ENCODE data around the gene PDK1. TPM values are rescaled to one million over a fixed set of nuclear protein-coding genes. Genes with fewer than 3 reads are reported as not detected.
"Not testable (repeated sequence)": the region's sequence is repeated elsewhere in the genome, so short reads cannot be mapped to it uniquely, and the experiment has no call there.

PDK1 gene
- polyA plus RNA-seq, 3 donors: 5.4 to 10.3 (median 9.7) TPM

GRCh38 chr2:172586245-172586891 lies 30.5 kb downstream of the PDK1 start:
- Histone ChIP-seq H3K4me2 (replicated peaks; ENCODE audit: extremely low read depth, low read length, poor library complexity, severe bottlenecking) (no peak overlapping the region), H2AFZ (ENCODE audit: insufficient read depth, low read depth, low read length, poor library complexity, severe bottlenecking) (no peak overlapping the region), H3K27ac (ENCODE audit: low read depth in 1 of 2, low read length in 2 of 2) (no peak overlapping the region), H3K79me2 (ENCODE audit: insufficient read depth, low read length) (no peaks in the 10 kb centered on the region), H4K20me1 (ENCODE audit: insufficient read depth, low read length) (no peaks in the 10 kb centered on the region), H3K4me1 (ENCODE audit: control insufficient read depth in 1 of 2, insufficient read depth in 2 of 2, low read length in 2 of 2) (no peaks in the 10 kb centered on the region), H3K4me3 (replicated peaks in 1 of 3; ENCODE audit: low read depth in 2 of 3, low read length in 3 of 3) (no peak overlapping the region), H3K9me3 (replicated peaks in 1 of 2; ENCODE audit: control insufficient read depth in 1 of 2, insufficient read depth in 1 of 2, low read length in 2 of 2) (no peaks in the 10 kb centered on the region), H3K36me3 (replicated peaks in 1 of 2; ENCODE audit: control insufficient read depth in 1 of 2, insufficient read depth in 2 of 2, low read length in 2 of 2) (peaks cover 39 to 72% of the 10 kb centered on the region in 2 donors), H3K27me3 (ENCODE audit: control insufficient read depth in 2 of 2, insufficient read depth in 2 of 2, low read length in 2 of 2) (no peaks in the 10 kb centered on the region), H3K9ac (ENCODE audit: insufficient read depth, low read length, poor library complexity, severe bottlenecking) (no peak overlapping the region)
- TF ChIP-seq, protein P1, sequence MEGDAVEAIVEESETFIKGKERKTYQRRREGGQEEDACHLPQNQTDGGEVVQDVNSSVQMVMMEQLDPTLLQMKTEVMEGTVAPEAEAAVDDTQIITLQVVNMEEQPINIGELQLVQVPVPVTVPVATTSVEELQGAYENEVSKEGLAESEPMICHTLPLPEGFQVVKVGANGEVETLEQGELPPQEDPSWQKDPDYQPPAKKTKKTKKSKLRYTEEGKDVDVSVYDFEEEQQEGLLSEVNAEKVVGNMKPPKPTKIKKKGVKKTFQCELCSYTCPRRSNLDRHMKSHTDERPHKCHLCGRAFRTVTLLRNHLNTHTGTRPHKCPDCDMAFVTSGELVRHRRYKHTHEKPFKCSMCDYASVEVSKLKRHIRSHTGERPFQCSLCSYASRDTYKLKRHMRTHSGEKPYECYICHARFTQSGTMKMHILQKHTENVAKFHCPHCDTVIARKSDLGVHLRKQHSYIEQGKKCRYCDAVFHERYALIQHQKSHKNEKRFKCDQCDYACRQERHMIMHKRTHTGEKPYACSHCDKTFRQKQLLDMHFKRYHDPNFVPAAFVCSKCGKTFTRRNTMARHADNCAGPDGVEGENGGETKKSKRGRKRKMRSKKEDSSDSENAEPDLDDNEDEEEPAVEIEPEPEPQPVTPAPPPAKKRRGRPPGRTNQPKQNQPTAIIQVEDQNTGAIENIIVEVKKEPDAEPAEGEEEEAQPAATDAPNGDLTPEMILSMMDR (IDR thresholded peaks at IDR 0.05): no peak
- Mint-ChIP-seq H3K4me3 (no peak overlapping the region), H3K27ac (peak overlapping the region in 1 of 7 donors; percentile 25), H3K27me3 (ENCODE audit: low read depth in 3 of 3) (peaks cover 0 to 4% (median 3%) of the 10 kb centered on the region in 3 donors), H3K9me3 (peaks cover 6 to 21% (median 14%) of the 10 kb centered on the region in 7 donors), H3K36me3 (peaks cover 80 to 92% of the 10 kb centered on the region in 2 donors), H3K4me1 (no peaks in the 10 kb centered on the region)
- intact Hi-C loops (cut with micrococcal nuclease): no loop called here
- 100% methylated on average over 3 of the region's 9 CpGs for WGBS (ENCODE audit: insufficient coverage)
- no peak for DNase-seq

DNA sequence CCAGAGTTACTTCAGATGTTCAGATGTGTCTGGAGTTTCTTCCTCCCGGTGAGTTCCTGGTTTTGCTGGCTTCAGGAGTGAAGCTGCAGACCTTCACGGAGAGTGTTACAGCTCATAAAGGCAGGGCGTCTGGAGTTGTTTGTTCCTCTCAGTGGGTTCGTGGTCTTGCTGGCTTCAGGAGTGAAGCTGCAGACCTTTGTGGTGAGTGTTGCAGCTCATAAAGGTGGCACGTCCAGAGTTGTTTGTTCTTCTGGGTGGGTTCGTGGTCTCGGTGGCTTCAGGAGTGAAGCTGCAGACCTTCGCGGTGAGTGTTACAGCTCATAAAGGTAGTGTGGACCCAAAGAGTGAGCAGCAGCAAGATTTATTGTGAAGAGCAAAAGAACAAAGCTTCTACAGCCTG lies 31.3 kb downstream of the PDK1 start:
- H3K36me3 ChIP-seq (replicated peaks in 1 of 2; ENCODE audit: control insufficient read depth in 1 of 2, insufficient read depth in 2 of 2, low read length in 2 of 2): peaks cover 33 to 64% of the 10 kb centered on the region in 2 donors

More for the DNA sequence above, 31.3 kb downstream of the PDK1 start:
- H3K27ac Mint-ChIP-seq; H3K27me3 Mint-ChIP-seq (ENCODE audit: low read depth in 3 of 3); intact Hi-C loops (cut with micrococcal nuclease); H3K4me3 Mint-ChIP-seq; H2AFZ ChIP-seq (ENCODE audit: insufficient read depth, low read depth, low read length, poor library complexity, severe bottlenecking); H3K4me1 ChIP-seq (ENCODE audit: control insufficient read depth in 1 of 2, insufficient read depth in 2 of 2, low read length in 2 of 2); H3K4me1 Mint-ChIP-seq; H4K20me1 ChIP-seq (ENCODE audit: insufficient read depth, low read length); DNase-seq; H3K27me3 ChIP-seq (ENCODE audit: control insufficient read depth in 2 of 2, insufficient read depth in 2 of 2, low read length in 2 of 2); H3K9ac ChIP-seq (ENCODE audit: insufficient read depth, low read length, poor library complexity, severe bottlenecking); H3K79me2 ChIP-seq (ENCODE audit: insufficient read depth, low read length); H3K9me3 ChIP-seq (replicated peaks in 1 of 2; ENCODE audit: control insufficient read depth in 1 of 2, insufficient read depth in 1 of 2, low read length in 2 of 2); H3K4me2 ChIP-seq (replicated peaks; ENCODE audit: extremely low read depth, low read length, poor library complexity, severe bottlenecking); H3K4me3 ChIP-seq (replicated peaks in 1 of 3; ENCODE audit: low read depth in 2 of 3, low read length in 3 of 3); H3K27ac ChIP-seq (ENCODE audit: low read depth in 1 of 2, low read length in 2 of 2): not testable (repeated sequence)
- Mint-ChIP-seq H3K9me3 (peaks cover 6 to 21% (median 14%) of the 10 kb centered on the region in 7 donors), H3K36me3 (peaks cover 74 to 86% of the 10 kb centered on the region in 2 donors)
- WGBS (ENCODE audit: insufficient coverage): 72% methylated on average over 8 of the region's 9 CpGs

Measured in CD14-positive monocyte (primary cell).